K562 (cell line): ENCODE data around the gene CCDC106. TPM values are rescaled to one million over a fixed set of nuclear protein-coding genes. Genes with fewer than 3 reads are reported as not detected.
A peak's percentile ranks its signal among the peaks of the same experiment; 100 is the strongest.

ENCODE experiments used
- ATAC-seq: fragments of 200-7000 bp; cut with Tn5 transposase; 3 replicates; pipeline ENCODE4 v1.9.1; 2020; ENCODE audit warnings: moderate library complexity
- BruUV-seq: library from RNA; stranded (reverse); fragments of 400-500 nt; replicated peaks from 2 replicates; lab custom pipeline; 2021; lab: Mats Ljungman, UMichigan
- CTCF ChIA-PET: fragments of 300-600 bp; formaldehyde crosslinking; extraction: SDS; loops from one replicate; lab custom pipeline; 2021; ENCODE audit warnings: low intra/inter-chr PET ratio; lab: Yijun Ruan, JAX
- POLR2A ChIA-PET: fragments of 300-600, 350-650 bp; sonication (Branson Sonifier 250); formaldehyde crosslinking; extraction: SDS; loops from one replicate; lab custom pipeline; 2021; ENCODE audit warnings: antibody characterized with exemption, inconsistent platforms; lab: Yijun Ruan, JAX
- DNase-seq, 4 experiments: peaks; one replicate each; pipeline versions ENCODE4 v3.0.0 to v3.0.0-alpha.2; 2011 to 2018; ENCODE audit warnings: low spot score in 3 of 4, mixed read lengths in 3 of 4; ENCODE audit errors: extremely low read depth in 1 of 4
- FAIRE-seq: peaks from 2 replicates; lab custom pipeline; 2011; peaks lifted over from hg19 to GRCh38; lab: Jason Lieb, UNC
- H2AFZ ChIP-seq: 2 replicates; pipeline ENCODE4 v1.6.0; 2011; ENCODE audit warnings: low read depth, low read length, control low read depth, inconsistent platforms
- H3K27ac ChIP-seq: fragments of 200-600 bp; 3 replicates; pipeline ENCODE4 v1.8.0; 2011; ENCODE audit warnings: low read depth, mild to moderate bottlenecking, control low read depth, inconsistent platforms, low read length, moderate library complexity, mixed read lengths; ENCODE audit errors: extremely low read depth
- H3K27me3 ChIP-seq, 2 experiments: fragments of 300-600 bp in 1 of 2; 2 replicates in 1 of 2; 3 replicates in 1 of 2; pipeline versions ENCODE4 v1.6.0 to v1.8.0; 2011; ENCODE audit warnings: inconsistent platforms in 2 of 2, low read length in 2 of 2, mild to moderate bottlenecking in 1 of 2, mixed read lengths in 1 of 2, moderate library complexity in 1 of 2; ENCODE audit not compliant: control insufficient read depth in 2 of 2, insufficient read depth in 2 of 2
- H3K36me3 ChIP-seq: fragments of 300-600 bp; 3 replicates; pipeline ENCODE4 v1.8.0; 2011; ENCODE audit warnings: mild to moderate bottlenecking, low read length, inconsistent platforms; ENCODE audit not compliant: control insufficient read depth, insufficient read depth
- H3K4me1 ChIP-seq, 2 experiments: fragments of 200-600 bp in 1 of 2; replicated peaks in 1 of 2; 2 replicates in 1 of 2; 3 replicates in 1 of 2; pipeline versions ENCODE4 v1.5.1 to v1.8.0; 2011; ENCODE audit warnings: inconsistent platforms in 2 of 2, low read length in 2 of 2, mild to moderate bottlenecking in 1 of 2, mixed read lengths in 1 of 2, moderate library complexity in 1 of 2; ENCODE audit not compliant: control insufficient read depth in 2 of 2, insufficient read depth in 2 of 2
- H3K4me2 ChIP-seq: 2 replicates; pipeline ENCODE4 v1.6.1; 2011; ENCODE audit warnings: low read length, control low read depth, inconsistent platforms, mixed read lengths; ENCODE audit not compliant: insufficient read depth
- H3K4me3 ChIP-seq: fragments of 200-600 bp; sonication (generic), shearing (Covaris generic); 2 replicates; pipeline ENCODE4 v1.5.1; 2016; ENCODE audit warnings: control low read depth, inconsistent platforms
- H3K79me2 ChIP-seq: fragments of 200-600 bp; 3 replicates; pipeline ENCODE4 v1.8.0; 2011; ENCODE audit warnings: low read length, inconsistent platforms; ENCODE audit not compliant: control insufficient read depth, insufficient read depth
- H3K9ac ChIP-seq, 2 experiments: 2 replicates each; pipeline versions ENCODE4 v1.6.0 to v1.6.1; 2011; ENCODE audit warnings: low read depth in 2 of 2, low read length in 2 of 2, control low read depth in 1 of 2, inconsistent platforms in 1 of 2, mild to moderate bottlenecking in 1 of 2, mixed read lengths in 1 of 2; ENCODE audit not compliant: insufficient read depth in 1 of 2
- H3K9me1 ChIP-seq: one replicate; pipeline ENCODE4 v1.6.0; 2011; ENCODE audit warnings: inconsistent platforms, mild to moderate bottlenecking, low read length, moderate library complexity; ENCODE audit not compliant: control insufficient read depth, insufficient read depth
- H3K9me3 ChIP-seq: replicated peaks from 2 replicates; pipeline ENCODE4 v1.5.1; 2011; ENCODE audit warnings: low read depth, low read length, inconsistent platforms; ENCODE audit not compliant: control insufficient read depth, insufficient read depth
- H4K20me1 ChIP-seq: replicated peaks from 2 replicates; pipeline ENCODE4 v1.6.1; 2011; ENCODE audit warnings: low read length, inconsistent platforms, mixed read lengths; ENCODE audit not compliant: control insufficient read depth, insufficient read depth
- ADNP ChIP-seq: fragments of 200-800 bp; sonication (Bioruptor generic); IDR thresholded peaks from 2 replicates; pipeline ENCODE4 v1.6.1; 2016; ENCODE audit warnings: missing genetic modification characterization, missing compliant biosample characterization
- ZNF134 ChIP-seq: fragments of 250-450 bp; sonication (Bioruptor Pico); conservative IDR thresholded peaks from 2 replicates; pipeline ENCODE4 v1.4.0; 2020
- WGBS: fragments of 100-300 bp; shearing (Covaris generic); methylation state at CpG from one replicate; pipeline ENCODE4 v1.1.6; 2016; ENCODE audit warnings: low coverage, mixed read lengths; ENCODE audit not compliant: insufficient coverage; ENCODE audit errors: missing lambda C conversion rate; 5-methylcytosine and 5-hydroxymethylcytosine counted together
- in situ Hi-C: fragments of 300-500 bp; cut with MboI; formaldehyde crosslinking; loops from 4 replicates; pipeline ENCODE4 v1.15.0; 2018; ENCODE audit warnings: inconsistent platforms, mixed read lengths
- intact Hi-C: fragments of 100-400 bp; cut with micrococcal nuclease; formaldehyde crosslinking; loops from 2 replicates; pipeline ENCODE4 v1.14.2; 2022
- polyA plus RNA-seq, 8 experiments: library from polyadenylated mRNA; depleted of rRNA in 4 of 8; stranded (reverse) in 5 of 8; unstranded in 3 of 8; fragments of >200 nt; fragmentation: Nextera tagmentation in 2 of 8; fragmentation: Illumina TruSeq in 1 of 8; extraction: Ambion mirVana in 2 of 8; extraction: Trizol in 1 of 8; gene quantifications; 2 replicates each; pipeline versions ENCODE4 v1.2.1 to v1.2.3, GENCODE V29; 2011 to 2014; ENCODE audit warnings: inconsistent platforms in 1 of 8, missing spikeins in 1 of 8
- total RNA-seq, 7 experiments: library from RNA; depleted of rRNA in 6 of 7; stranded (reverse); fragments of >200 nt in 6 of 7; fragmentation: Illumina TruSeq in 2 of 7; extraction: Trizol in 2 of 7; gene quantifications; 2 replicates each; pipeline versions ENCODE4 v1.2.1 to v1.2.3, GENCODE V29; 2011 to 2021; ENCODE audit warnings: low replicate concordance in 1 of 7
- TF ChIP-seq, protein P1 (sequence below): fragments of 450-650 bp; formaldehyde crosslinking; conservative IDR thresholded peaks from 2 replicates; pipeline ENCODE4 v1.4.0; 2022; ENCODE audit warnings: mild to moderate bottlenecking, missing genetic modification characterization

Gene CCDC106
- total and polyA plus RNA-seq, 9 of the 15 experiments (the other 6 are each of a cell fraction or from before 2014, with no cell fraction given) = 0.10 to 27.5 (median 15.0) TPM; not detected in 1

DNA sequence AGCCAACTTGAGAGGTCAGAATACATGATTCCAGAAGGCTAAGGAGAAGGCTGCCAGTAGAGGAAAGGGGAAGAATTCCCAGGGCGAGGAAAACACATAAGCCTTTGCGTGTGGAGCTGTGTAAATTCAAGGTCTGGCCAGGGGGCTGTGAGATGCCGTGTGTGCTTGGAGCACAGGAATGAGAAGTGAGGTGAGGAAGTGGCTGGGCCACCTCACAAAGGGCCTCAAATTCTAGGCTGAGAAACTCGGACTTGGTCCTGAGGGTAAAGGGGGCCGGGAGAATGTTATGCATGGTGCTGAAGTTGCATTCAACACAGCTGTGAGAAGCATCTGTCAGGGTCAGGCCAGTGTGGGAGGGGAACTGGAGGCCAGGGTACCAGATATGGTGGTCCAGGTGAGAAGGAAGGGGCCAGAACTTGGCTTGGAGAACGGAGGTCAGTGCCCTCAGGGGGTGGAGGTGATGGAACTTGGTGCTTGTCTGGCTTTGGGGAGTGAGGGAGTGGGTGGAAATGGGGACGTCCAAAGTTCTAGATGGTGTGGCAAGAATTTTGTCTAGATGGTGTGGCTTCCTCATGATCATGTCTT is 12.1 kb upstream of the CCDC106 start (continued):
- TF ChIP-seq, protein P1, sequence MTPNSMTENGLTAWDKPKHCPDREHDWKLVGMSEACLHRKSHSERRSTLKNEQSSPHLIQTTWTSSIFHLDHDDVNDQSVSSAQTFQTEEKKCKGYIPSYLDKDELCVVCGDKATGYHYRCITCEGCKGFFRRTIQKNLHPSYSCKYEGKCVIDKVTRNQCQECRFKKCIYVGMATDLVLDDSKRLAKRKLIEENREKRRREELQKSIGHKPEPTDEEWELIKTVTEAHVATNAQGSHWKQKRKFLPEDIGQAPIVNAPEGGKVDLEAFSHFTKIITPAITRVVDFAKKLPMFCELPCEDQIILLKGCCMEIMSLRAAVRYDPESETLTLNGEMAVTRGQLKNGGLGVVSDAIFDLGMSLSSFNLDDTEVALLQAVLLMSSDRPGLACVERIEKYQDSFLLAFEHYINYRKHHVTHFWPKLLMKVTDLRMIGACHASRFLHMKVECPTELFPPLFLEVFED (CRISPR knock-in tag) = peak; percentile 10; the same call in 1 of the 2 replicates

DNA sequence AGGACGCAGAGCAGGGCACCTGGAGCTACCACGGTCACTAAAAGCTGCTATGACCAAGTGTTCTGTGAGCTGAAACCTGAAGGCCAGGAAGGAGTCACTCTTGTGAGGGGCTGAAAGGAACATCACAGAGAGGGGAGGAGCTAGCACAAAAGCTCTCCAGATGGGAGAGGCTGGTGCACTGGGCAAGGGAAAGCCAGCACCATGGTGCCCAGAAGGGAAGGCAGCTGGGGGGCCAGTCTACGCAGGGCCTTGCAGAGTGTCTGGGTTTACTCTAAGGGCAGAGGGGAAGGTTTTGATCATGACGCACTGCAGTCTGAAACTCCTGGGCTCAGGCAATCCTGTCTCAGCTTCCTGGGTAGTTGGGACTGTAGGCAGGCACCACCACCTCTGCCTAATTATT is 11.3 kb upstream of the CCDC106 start:
- 0 out of 2 replicates have a peak, but pooled peaks cover 2% of the 10 kb centered on the region for H3K9me3 ChIP-seq
- H3K36me3 ChIP-seq = peaks cover 11% of the 10 kb centered on the region; the same call in 2 of the 3 replicates
- peak overlapping the region; percentile 83 to 98; a peak in 1 of 4 replicates for H3K9ac ChIP-seq
- H3K27ac ChIP-seq = no peak overlapping the region
- ATAC-seq = no peak
- in situ Hi-C loops = loop anchor here (5.0 to 25.0 kb wide), 4 partner anchors 176 to 762 kb away; partner anchors contain the start of genes FCAR, TNNT1 and ZSCAN5A
- H3K9me1 ChIP-seq = no peaks in the 10 kb centered on the region
- H4K20me1 ChIP-seq = no peaks in the 10 kb centered on the region
- intact Hi-C loops = loop anchor here (10.0 kb wide), 1 partner anchor 492 kb away; the partner anchor contains the start of gene TNNT1
- no peak overlapping the region for H3K4me3 ChIP-seq
- peaks cover 57% of the 10 kb centered on the region for H3K79me2 ChIP-seq
- no peak overlapping the region for H2AFZ ChIP-seq
- BruUV-seq = no TSS peak
- 78% methylated on average over 2 of the region's 4 CpGs for WGBS
- no peaks in the 10 kb centered on the region for H3K27me3 ChIP-seq
- CTCF ChIA-PET = no interaction called here
- FAIRE-seq = no peak
- H3K4me2 ChIP-seq = peak overlapping the region; percentile 98
- TF ChIP-seq ADNP (tag) (no peak), ZNF134 (CRISPR knock-in tag) (no peak)
- TF ChIP-seq, all 486 proteins: peak for 0
- H3K4me1 ChIP-seq = peaks cover 26 to 45% of the 10 kb centered on the region in 2 experiments
- POLR2A ChIA-PET = interaction anchor here (0.5 to 2.0 kb wide), 14 partner anchors 11 to 1424 kb away, joined by 3 to 18 read pairs (median 4); partner anchors contain the start of genes CCDC106 and ZNF784
- DNase-seq = no peak
